Activated CD4-positive, alpha-beta T cell treated with anti-CD3 and anti-CD28 coated beads, Interleukin-2, Interleukin-6, amounts not matched to agents 100 ng/mL and 50 ng/mL, durations not matched to agents 16 hours and 8 hours (primary cell): ENCODE data around the gene CERS6.
A peak's percentile ranks its signal among the peaks of the same experiment; 100 is the strongest.

Experiments
- DNase-seq: peaks from one replicate; pipeline ENCODE4 v3.0.0-alpha.2; 2020

Gene CERS6

DNA sequence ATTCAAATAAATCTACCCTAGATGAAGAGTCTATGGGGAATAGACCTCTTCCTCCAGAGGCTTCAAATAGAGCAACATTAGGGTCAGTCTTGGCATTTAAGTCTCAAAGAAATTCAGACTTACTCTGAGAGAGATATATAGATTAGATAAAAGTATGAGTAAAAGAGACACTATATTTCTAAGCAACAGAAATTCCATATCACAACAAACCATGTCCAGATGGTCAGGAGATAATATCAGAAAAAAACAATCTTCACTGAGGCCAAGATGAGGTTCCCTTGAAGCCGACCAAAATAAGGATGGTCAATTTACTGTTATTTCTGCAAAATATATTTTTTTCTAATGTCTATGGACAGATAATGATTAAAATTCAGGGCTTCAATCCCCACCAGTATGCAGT, 257.3 kb downstream of the CERS6 start:
- DNase-seq, result no peak

DNA sequence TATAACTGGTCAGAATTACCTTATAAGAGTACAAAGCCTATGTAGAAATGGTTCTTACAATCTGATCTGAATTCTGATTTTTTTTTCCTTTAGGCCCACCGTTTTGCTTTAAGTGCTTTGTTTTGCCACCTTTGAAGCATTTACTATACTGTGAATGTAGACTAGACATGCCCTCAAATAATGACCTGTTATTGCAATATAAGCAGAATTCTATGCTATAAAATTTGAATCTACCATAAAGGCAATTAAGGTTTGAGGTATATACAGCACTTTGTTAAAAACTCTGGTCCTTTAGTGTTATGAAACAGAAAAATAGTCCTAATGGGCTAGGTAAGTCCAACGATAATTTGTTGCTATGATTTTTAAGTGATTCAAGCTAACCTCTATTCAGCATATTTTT, 259.8 kb downstream of the CERS6 start:
- no peak for DNase-seq

DNA sequence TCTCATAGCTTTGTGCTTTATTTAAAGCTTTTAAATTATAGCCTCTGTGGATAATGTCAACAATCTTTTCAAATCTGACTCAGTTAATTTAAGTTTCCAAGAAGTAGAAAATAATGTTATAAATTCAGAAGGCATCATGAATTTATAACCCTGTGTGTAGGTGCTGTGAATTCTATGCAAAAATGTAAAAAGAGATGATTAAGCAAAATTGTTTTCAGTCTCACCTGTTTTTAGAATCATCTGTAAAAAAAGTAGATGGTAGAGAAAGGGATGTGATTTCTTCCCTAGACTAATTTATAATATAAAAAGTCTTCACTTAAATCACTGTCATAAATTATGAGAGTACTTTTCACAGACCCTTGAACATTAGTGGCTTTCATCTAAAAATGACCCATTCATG, 260.8 kb downstream of the CERS6 start:
- DNase-seq, result no peak

DNA sequence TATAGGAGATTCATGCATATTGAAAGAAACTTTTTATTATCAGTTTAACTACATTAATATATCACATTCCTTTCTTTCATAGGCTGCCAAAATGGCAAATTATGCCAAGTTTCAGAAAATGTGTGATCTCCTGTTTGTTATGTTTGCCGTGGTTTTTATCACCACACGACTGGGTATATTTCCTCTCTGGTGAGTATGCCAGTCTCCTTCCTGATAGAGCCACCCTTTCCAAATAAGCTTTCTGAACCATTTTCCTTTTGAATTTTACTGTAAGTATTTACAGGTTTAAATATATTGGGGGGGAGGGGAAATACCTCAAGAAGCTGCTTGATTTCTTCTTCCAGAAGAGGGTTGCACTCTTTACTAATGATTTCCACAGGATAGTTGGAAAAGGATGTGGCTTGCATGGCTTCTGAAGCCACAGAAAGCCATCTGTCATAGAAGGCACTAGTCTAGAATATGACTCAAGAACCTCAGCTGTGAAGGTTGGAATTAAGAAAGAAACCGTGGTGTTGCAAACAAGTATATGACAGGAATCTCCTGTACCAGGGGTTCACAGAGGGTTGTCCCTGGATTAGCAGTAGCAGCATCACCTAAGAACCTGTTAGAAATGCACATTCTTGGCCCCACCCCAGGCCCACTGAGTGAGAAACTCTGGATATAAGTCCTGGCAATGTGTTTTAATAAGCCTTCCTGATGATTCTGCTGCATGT, 261.9 kb downstream of the CERS6 start:
- peak; percentile 50 for DNase-seq

DNA sequence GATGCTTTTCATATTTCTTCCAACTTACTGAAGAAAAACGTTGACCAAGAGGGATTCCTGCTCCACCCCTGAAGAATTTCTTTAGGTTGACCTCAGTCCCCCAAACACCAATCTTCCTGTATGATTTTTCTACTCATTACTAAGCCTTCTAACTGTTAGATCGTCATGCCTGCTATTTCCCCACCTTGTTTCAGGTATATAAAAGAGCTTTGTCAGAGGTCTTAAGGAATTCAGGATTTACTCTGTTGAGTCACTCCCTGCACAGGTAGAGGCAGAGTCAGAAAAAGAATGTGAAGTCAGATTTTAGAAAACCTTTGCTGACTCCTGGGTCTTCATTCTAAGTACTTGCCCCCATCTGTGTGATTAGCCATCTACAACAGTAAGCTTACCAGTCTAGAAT, 262.6 kb downstream of the CERS6 start:
- DNase-seq, result no peak

DNA sequence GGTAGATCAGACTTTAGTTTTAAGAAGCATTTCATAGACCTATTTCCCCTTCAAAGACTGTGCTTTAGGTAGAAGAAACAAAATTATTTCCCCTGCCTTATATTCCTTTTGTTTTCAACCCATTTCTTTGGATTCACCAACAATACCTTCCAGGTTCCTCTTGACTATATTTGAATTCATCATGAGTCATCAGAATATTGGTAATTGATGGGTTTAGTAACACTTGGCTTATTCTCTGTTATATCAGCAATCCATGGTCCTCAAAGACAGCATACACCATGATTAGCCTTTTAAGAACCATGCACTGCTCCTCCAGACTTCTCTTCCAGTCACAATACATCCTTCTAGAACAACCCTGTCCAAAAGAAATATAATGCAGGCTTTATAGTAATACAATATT, 263.4 kb downstream of the CERS6 start:
- DNase-seq, result no peak

DNA sequence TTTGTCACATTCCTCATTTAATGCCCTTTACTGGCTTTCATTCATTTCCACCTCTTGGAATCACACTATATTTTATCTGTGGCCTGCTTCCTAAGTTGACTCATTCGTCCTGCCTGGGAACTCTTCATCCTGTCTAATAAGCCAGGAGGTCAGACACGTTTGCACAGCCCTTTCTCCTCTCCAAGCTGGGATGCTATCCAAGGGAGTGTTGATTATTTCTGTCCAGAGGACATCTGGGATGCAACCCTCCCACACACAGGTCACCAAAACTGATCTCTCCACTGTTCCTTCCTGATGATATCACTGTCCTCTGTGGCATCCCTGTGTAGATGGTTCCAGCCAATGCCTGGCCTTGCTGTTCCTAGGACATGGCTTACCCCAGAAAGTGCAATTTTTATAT, 266.5 kb downstream of the CERS6 start:
- DNase-seq, result no peak

DNA sequence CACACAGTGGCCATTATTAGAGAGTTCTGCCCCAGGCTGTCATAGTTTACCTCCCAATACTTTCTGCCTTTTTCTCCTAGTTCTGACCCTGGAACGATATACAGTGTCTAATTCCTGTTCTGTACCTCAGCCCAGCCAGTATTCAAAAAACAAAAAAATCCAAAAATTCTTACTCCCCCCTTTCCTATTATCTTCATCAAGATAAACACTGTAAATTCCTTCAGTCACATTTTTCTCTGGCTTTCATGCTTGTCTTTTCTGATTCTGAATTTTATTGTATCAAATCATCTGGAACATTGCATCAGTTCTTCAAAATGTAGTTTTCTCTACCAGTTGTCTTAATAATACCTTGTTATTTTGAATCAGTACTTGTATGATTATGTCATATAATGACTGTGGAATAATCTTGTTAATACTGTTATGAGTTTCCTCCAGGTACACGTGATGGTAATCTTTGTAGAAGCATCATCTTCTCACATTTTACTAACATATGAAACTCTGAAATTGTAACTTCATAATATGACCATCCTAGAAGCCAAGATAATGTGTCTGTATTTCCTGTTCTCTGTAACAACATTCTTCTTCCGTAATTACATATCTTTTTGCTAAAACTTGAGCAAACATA, 267.3 kb downstream of the CERS6 start:
- DNase-seq, result peak; percentile 36

DNA sequence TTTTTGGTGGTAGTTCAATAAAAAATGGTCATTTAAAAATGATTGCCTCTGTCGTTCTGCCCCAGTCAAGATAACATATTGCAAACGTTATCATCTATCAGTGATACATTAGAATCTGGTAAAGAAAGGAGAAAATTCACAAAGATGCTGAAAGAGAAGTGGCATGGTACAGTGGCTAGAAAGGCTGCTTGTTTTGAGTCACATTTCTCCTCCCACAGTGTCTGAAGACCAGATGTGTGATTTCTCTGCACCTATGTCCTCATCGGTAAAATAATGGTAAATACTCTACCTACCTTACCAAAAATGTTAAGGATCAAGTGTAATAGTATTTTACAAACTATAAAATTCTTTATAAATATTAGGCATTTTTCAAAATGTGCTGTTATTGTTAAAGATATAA, 270.3 kb downstream of the CERS6 start:
- no peak for DNase-seq

DNA sequence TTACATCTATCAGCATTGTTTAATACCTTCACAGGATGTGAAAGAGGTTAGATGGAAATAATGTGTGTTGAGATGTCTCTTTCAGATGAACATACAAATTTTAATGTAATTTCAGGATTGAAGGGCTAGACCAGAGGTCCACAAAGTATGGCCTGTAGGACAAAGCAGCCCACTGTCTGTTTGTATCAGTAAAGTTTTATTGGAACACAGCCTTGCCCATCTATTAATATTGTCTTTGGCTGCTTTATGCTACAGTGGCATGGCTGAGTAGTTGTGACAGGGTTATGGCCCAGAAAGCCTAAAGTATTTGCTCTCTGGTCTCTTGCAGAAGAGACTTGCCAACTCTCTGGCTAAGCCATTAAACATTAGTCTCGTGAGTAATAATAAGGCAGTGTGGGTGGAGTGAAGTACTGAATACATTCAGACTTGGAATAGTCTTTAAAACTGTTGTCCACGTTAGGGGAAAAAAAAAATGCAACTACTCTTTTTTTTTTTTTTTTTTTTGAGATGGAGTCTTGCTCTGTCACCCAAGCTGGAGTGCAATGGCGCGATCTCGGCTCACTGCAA, 271.9 kb downstream of the CERS6 start:
- DNase-seq, result no peak

DNA sequence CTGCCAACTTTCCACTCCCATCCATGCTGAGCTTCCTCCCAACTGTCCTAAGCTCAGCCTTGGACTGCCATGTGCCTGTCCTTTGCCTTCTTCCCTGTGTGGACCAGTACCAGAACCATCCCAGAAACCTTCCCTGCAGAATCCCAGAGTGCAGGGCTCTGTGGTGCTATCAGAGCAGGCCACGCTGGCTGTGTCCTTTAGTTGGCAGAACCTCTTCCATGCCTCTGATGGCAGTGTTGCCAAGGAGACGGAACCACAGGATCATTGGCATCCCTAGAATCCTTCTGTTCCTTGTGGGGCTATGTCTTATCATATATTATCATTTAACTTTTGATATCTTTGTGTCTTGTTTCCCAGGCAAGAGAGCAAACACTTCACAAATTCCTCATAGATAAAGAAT, 273.4 kb downstream of the CERS6 start:
- no peak for DNase-seq

DNA sequence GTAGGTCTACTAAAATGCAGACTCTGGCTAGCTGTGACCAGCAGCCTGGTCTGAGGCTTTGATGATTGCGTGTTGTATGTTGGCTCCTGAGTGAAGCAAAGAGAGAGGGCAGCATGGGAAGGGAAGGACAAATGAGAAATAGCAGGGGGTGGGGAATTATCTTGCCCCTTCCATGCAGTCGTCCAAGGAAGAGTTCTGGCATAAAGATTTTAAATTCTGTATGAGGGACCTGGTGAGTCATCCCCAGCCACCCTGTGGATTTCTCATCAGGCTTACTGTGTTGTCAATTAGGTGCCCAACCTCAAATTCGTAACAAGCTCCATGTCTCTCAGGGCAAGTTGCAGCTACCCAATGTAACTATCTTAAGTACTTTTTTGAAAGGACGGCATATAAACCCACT, 274.3 kb downstream of the CERS6 start:
- DNase-seq, result no peak

DNA sequence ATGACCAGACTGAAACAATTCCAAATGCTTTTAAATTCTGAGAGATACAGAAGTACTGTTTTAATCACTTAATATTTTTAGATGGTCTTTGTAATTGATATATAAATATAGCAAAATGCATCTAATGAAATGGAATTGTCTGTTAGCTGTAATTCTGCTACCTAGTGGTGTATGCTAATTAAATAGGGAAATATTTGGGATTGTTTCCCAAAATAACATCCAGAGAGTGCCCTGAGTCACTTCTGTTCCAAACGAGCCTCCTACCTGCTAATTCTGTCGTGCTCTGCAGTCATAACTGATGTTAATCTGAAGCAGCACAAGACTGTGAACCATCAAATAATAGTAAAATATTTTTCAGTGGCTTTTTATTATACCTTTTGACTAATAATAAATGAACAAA, 274.9 kb downstream of the CERS6 start:
- DNase-seq, result no peak

DNA sequence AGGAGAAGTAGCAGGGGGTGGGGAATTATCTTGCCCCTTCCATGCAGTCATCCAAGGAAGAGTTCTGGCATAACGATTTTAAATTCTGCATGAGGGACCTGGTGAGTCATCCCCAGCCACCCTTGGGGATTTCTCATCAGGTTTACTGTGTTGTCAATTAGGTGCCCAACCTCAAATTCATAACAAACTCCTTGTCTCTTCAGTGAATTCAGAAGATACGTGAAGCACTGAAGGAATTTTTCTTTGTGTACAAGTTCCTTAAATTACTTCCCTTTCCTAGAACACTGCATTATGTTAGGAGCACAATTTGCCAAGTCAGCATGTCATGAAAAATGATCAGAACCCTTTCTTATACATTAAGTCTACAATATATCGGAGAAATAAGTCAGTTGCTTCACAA, 275.5 kb downstream of the CERS6 start:
- DNase-seq, result no peak

DNA sequence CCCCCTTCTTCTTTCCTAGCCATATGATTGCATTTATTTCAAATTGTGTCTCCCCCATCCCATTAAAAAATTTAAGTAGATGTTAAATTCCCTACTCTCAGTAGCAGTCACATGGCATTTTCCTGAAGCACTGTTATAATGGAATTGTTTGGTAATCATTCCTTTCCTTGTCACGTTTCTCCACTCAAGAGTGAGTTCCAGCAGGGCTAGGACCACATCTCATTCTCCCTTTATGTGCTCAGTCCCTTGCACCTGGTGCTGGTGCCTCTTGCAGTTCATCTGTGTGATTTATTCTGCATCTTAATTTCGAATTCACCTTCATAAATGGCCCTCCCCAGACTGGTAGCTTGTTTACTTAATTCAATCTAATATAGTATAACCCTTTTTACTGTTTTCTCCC, 276.0 kb downstream of the CERS6 start:
- no peak for DNase-seq

DNA sequence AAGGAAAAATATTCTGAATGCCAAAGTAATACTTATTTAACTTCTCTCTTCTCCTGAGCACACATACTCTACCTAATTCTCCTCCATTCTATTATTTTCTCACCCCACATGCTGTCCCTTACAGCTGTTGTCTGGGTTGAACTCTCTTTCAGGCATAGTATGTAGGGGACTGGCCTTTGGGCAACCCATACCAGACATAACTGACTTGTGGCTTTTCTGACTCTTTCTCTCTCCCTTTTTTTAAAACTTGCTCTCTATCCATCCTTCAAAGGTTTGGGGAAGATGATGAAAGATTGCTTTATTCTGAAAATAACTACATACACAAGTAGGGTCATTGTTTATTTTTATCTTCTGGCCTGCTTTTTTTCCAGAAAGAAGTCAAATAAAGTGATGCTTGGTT, 276.4 kb downstream of the CERS6 start:
- DNase-seq, result no peak

DNA sequence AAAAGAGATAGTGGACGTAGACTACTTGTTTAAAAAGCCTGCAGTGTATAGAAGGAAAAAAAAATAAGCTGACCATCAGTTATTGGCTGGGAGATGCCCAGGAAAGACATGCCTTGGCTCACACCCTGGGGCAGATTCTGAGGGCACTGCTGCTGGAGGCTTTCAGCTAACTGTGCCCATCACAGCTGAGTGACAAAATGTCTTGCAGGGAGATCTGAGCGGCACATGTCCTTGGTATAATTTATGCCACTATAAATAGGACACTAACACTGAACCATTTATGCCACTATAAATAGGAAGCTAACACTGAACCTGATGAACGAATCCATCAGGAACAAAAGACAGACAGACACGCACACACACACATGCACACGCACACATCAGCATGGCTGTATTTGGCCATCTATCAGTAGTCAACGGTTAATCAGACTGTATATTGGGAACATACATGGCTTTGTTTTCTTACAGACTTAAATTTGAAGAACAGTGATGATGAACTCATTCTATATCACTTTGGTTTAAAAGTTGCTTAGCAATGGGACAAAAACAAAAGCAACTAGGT, 278.2 kb downstream of the CERS6 start:
- DNase-seq, result no peak

DNA sequence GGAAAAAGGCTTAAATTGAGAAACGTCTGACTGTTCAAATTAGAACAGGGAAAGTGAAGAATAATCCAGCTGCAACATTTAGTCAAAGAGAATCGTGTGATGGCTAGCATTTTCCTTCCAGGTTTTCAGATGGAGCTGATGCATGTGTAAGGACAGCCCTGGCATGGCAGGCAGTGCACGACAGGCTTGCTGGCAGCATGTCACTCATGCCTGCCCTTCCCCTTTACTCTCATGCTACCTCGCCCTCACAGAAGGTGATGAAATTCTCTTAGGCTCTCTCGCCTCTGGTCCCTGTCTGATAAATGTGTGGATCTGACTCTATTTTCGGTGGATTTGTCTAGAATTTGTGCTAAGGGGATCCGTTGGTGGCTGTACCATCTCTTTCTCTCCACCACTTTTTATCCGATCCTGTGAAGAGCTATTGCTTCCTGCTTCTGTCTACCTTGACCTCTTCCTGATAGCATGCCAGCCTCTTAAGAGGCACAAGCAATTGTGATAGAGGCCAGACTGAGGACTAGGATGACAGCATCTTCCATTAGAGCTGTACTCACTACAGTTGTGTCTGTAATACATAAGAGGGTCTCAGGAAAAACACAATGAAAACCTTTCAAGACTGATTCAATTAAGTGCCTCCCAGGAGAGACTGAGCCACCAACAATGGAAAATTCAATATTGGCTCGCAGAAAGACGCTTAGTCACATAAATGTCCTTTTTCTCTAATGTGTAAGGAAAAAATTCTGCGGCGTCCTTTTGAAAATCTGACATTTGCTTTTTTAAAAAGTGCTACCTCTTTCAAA, 280.8 kb downstream of the CERS6 start:
- DNase-seq, result no peak

DNA sequence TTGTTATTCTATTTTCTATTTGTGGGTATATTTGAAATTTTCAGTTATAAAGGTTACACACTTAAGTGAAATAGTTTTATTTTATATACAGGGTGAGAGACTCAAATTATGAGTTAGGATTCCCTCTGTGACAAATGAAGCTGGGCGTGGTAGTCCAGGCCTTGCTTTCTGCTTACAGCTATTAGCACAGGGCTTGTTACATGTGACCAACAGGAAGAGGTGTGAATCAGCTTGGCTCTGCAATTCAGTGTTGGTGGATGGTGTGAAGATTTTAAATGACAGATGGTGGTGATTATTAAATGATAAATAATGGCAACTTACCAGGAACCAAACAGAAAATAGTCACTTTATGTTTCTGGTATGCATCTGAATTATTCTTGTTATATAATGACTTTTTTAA, 282.0 kb downstream of the CERS6 start:
- DNase-seq, result no peak

DNA sequence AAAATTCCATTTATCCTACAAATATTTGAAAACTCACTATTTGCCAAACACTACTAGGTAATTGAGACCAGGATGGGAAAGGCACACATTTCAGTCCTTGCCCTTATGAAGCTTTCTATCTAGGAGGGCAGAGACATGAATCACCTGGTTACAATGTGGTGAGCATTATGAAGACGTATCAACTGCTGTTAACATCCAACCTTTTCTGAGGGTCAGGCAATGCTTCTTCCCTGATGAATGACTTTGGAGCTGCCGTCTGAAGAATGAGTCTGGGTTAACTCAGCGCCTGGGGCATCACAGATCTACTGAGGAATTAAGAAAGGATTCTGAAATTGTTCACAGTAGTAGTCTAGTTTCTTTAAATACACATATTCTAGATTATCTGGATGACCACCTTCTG, 284.3 kb downstream of the CERS6 start:
- DNase-seq, result no peak

DNA sequence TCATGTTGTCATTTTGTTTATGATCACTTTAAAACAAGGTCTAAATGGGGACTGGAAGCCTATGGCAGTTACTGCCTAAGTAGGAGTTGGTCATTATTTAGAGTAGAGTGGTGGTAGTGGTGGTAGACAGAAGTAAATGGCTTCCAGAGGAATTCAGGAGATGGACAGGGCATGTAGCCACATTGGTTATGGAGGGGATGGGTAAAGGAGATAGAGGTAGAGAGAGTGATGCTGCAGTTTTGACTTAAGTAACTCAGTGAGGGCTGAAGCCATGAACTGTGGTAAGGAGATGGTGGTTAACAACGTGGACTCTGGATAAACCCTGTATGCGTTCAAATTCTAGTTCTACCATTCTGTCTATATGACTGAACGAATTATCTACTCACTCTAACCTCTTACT, 284.7 kb downstream of the CERS6 start:
- DNase-seq, result no peak

DNA sequence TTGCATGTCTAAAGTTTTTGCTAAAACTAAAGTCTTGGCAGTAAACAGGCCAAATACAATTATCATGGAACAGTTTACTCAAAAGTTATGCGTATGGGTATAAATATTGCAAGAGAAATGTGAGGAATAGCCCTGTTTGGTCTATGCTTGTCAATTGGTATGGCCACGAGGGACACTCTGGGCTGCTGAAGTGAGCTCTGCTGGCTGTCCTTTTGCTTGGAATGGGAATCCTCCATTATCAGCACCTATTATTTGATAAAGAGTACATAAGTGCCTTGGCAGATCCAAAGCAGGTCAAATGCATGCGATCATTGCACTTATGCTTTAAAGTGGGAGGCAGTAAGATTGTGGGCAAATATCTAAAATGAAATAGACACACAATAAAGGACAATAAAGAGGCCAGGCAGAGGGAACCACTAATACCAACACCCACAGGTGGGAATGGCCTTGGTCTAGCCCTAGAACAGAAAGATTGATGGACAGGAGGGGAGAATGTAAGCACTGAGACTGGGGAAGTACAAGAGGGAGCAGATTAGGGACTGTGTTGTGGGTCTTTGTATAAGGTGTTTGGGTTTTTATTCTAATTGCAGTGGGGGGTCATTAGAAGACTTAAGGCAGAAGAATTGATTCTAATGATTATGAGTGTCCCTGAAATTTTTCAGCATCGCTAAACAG, 286.3 kb downstream of the CERS6 start:
- DNase-seq, result no peak

DNA sequence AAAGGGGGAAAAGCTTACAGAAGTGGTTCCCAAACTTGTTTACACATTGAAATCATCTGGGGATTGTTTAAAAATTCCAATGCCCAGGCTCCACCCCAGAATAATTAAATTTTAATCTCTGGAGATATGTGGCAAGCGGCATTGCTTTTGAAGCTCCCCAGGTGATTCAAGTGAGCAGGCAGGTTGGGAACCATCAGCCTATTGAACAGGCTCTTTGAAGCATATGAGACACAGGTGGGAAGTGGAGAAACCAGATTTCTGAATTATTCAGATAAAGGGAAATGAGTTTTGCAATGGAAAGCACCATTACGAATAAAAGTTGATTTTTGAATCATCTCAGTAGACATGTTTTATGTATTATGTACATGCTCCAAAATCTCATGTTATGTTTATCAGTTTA, 288.8 kb downstream of the CERS6 start:
- no peak for DNase-seq
